OCI-LY3 (cell line): ENCODE results near the gene HEMGN.

ENCODE experiments used
- H2AFZ ChIP-seq: fragments of 200-600, 300-600 bp; shearing (Covaris generic); 2 replicates; pipeline ENCODE4 v1.6.0; 2014; ENCODE audit warnings: antibody characterized with exemption, low read depth, low read length
- H3K27ac ChIP-seq: fragments of 200-600, 300-600 bp; sonication (generic); 2 replicates; pipeline ENCODE4 v1.5.1; 2014; ENCODE audit warnings: mild to moderate bottlenecking, low read length, moderate library complexity, mixed read lengths
- H3K27me3 ChIP-seq: fragments of 200-600, 300-600 bp; sonication (generic); 2 replicates; pipeline ENCODE4 v1.6.1; 2014; ENCODE audit warnings: low read depth, low read length, mixed read lengths
- H3K36me3 ChIP-seq: fragments of 200-600, 300-600 bp; sonication (generic); replicated peaks from 2 replicates; pipeline ENCODE3; 2014; ENCODE audit warnings: low read depth, low read length, mixed read lengths
- H3K4me1 ChIP-seq: fragments of 300-600, 200-600 bp; sonication (generic); 2 replicates; pipeline ENCODE4 v1.6.1; 2014; ENCODE audit warnings: low read length, mixed read lengths
- H3K4me2 ChIP-seq: fragments of 200-600, 300-600 bp; sonication (generic); 2 replicates; pipeline ENCODE4 v1.6.1; 2014; ENCODE audit warnings: low read length, mixed read lengths
- H3K4me3 ChIP-seq: fragments of 300-600, 200-600 bp; sonication (generic); 2 replicates; pipeline ENCODE4 v1.5.1; 2014; ENCODE audit warnings: antibody characterized with exemption, mild to moderate bottlenecking, low read length, moderate library complexity
- H3K79me2 ChIP-seq: fragments of 300-600, 200-600 bp; shearing (Covaris generic); 2 replicates; pipeline ENCODE4 v1.6.1; 2014; ENCODE audit warnings: mild to moderate bottlenecking, low read length, mixed read lengths
- H3K9ac ChIP-seq: fragments of 300-600, 200-600 bp; shearing (Covaris generic); 2 replicates; pipeline ENCODE4 v1.6.0; 2014; ENCODE audit warnings: mild to moderate bottlenecking, low read length, moderate library complexity
- H3K9me3 ChIP-seq: fragments of 200-600, 300-600 bp; shearing (Covaris generic); 2 replicates; pipeline ENCODE4 v1.6.1; 2014; ENCODE audit warnings: low read length, mixed read lengths; ENCODE audit not compliant: insufficient read depth
- H4K20me1 ChIP-seq: fragments of 200-600, 300-600 bp; sonication (generic); 2 replicates; pipeline ENCODE4 v1.6.1; 2016; ENCODE audit warnings: low read length, mixed read lengths; ENCODE audit not compliant: insufficient read depth
- CTCF ChIP-seq: fragments of 200-600, 300-600 bp; sonication (generic); IDR thresholded peaks from 2 replicates; pipeline ENCODE4 v1.5.1; 2014; ENCODE audit warnings: antibody characterized with exemption, low read length, low read depth
- EZH2phosphoT487 ChIP-seq: fragments of 200-600 bp; shearing (Covaris generic); IDR thresholded peaks from 2 replicates; pipeline ENCODE4 v1.6.1; 2018; ENCODE audit warnings: antibody characterized with exemption, mixed run types, low read depth

Gene HEMGN

GRCh38 chr9:97930972-97931371 lies 7.0 kb downstream of the HEMGN start:
- no peak overlapping the region for H3K4me2 ChIP-seq
- H3K27ac ChIP-seq: no peak overlapping the region
- no peak overlapping the region for H2AFZ ChIP-seq
- no peak overlapping the region for H3K9ac ChIP-seq
- H3K36me3 ChIP-seq: no peaks in the 10 kb centered on the region
- no peaks in the 10 kb centered on the region for H3K79me2 ChIP-seq
- no peaks in the 10 kb centered on the region for H3K9me3 ChIP-seq
- no peak overlapping the region for H3K4me3 ChIP-seq
- no peaks in the 10 kb centered on the region for H3K4me1 ChIP-seq
- peaks cover 41% of the 10 kb centered on the region for H3K27me3 ChIP-seq
- H4K20me1 ChIP-seq: no peaks in the 10 kb centered on the region
- TF ChIP-seq EZH2phosphoT487: no peak
- TF ChIP-seq CTCF: no peak

GRCh38 chr9:97928986-97929604 lies 8.9 kb downstream of the HEMGN start:
- H3K4me3 ChIP-seq: no peak overlapping the region
- no peaks in the 10 kb centered on the region for H4K20me1 ChIP-seq
- H3K9me3 ChIP-seq: no peaks in the 10 kb centered on the region
- no peak overlapping the region for H3K27ac ChIP-seq
- TF ChIP-seq CTCF: no peak
- TF ChIP-seq EZH2phosphoT487: no peak
- no peak overlapping the region for H3K9ac ChIP-seq
- H3K27me3 ChIP-seq: peaks cover 32% of the 10 kb centered on the region
- no peak overlapping the region for H3K4me2 ChIP-seq
- H3K4me1 ChIP-seq: peaks cover 7% of the 10 kb centered on the region
- H3K79me2 ChIP-seq: no peaks in the 10 kb centered on the region
- H2AFZ ChIP-seq: no peak overlapping the region
- H3K36me3 ChIP-seq: no peaks in the 10 kb centered on the region

- Histone ChIP-seq H2AFZ (no peak overlapping the region), H3K27me3 (peaks cover 26% of the 10 kb centered on the region), H3K79me2 (peaks cover 10% of the 10 kb centered on the region; the same call in 1 of the 2 replicates), H3K4me3 (no peak overlapping the region), H3K4me2 (no peak overlapping the region), H3K9ac (no peak overlapping the region), H3K27ac (no peak overlapping the region), H4K20me1 (no peaks in the 10 kb centered on the region), H3K36me3 (no peaks in the 10 kb centered on the region), H3K4me1 (peaks cover 14% of the 10 kb centered on the region), H3K9me3 (no peaks in the 10 kb centered on the region)
- no peak for TF ChIP-seq CTCF
These were observed 12.3 kb downstream of the HEMGN start for GRCh38 chr9:97925497-97926334.

GRCh38 chr9:97924386-97924785 lies 13.6 kb downstream of the HEMGN start:
- Histone ChIP-seq H3K9me3 (no peaks in the 10 kb centered on the region), H3K4me1 (peaks cover 14% of the 10 kb centered on the region), H4K20me1 (no peaks in the 10 kb centered on the region), H3K27me3 (peaks cover 15% of the 10 kb centered on the region; the same call in 1 of the 2 replicates), H3K79me2 (peaks cover 15% of the 10 kb centered on the region; the same call in 1 of the 2 replicates), H3K27ac (no peak overlapping the region), H2AFZ (peak overlapping the region; percentile 78), H3K9ac (peak overlapping the region; percentile 18; the same call in 1 of the 2 replicates), H3K36me3 (no peaks in the 10 kb centered on the region), H3K4me3 (peak overlapping the region; percentile 97), H3K4me2 (peak overlapping the region; percentile 80)
- TF ChIP-seq CTCF: no peak
- TF ChIP-seq EZH2phosphoT487: no peak
